Gastrocnemius medialis (tissue), 4 donors: ENCODE results near the gene USP14.

Source experiments
- CTCF ChIP-seq, 5 experiments: fragments of 450-650 bp in 3 of 5; fragments of 200-600 bp in 2 of 5; sonication (generic) in 2 of 5; IDR thresholded peaks in 4 of 5; conservative IDR thresholded peaks in 1 of 5; 1 replicate in 4 of 5; 2 replicates in 1 of 5; pipeline ENCODE4 v1.5.1; 2016 to 2019; ENCODE audit warnings: antibody characterized with exemption in 5 of 5, mild to moderate bottlenecking in 3 of 5, moderate library complexity in 3 of 5
- POLR2A ChIP-seq, 2 donors: fragments of 450-650 bp; IDR thresholded peaks; one replicate each; pipeline ENCODE4 v1.6.1; 2017; ENCODE audit warnings: antibody characterized with exemption in 2 of 2, mild to moderate bottlenecking in 2 of 2, moderate library complexity in 2 of 2

GRCh38 chr18:225745-226144 is 67.4 kb downstream of the USP14 start:
- no peak for TF ChIP-seq POLR2A (IDR thresholded peaks at IDR 0.05)
- TF ChIP-seq CTCF (IDR thresholded peaks at IDR 0.05 in 4 of 5, conservative IDR thresholded peaks at IDR 0.05 in 1 of 5): no peak
